ENCODE measurements around the gene MARK3. TPM values are rescaled to one million over a fixed set of nuclear protein-coding genes. Genes with fewer than 3 reads are reported as not detected.

The MARK3 gene
- total RNA-seq, 1 donor from 2014 or later, result 59.5 TPM

DNA sequence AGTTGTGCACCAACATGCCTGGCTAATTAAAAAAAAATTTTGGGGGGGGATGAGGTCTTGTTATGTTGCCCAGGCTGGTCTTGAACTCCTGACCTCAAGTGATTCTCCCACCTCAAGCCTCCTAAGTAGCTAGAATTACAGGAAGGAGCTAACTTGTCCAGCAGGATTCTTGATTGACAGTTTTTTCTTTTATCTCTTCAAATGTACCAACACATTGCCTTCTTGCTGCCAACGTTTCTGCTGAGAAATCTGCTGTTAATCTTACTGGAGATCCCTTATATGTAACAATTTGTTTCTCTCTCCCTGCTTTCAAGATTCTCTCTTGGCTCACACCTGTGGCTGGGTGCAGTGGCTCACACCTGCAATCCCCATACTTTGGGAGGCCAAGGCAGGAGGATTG, 22.4 kb upstream of the MARK3 start:
- Histone ChIP-seq H3K36me3 (ENCODE audit: control insufficient read depth in 3 of 3, insufficient read depth in 3 of 3, low read length in 3 of 3) (no peaks in the 10 kb centered on the region), H3K27ac (ENCODE audit: low read depth, low read length) (no peak overlapping the region), H3K4me1 (ENCODE audit: control insufficient read depth in 3 of 3, insufficient read depth in 3 of 3, low read length in 3 of 3) (no peaks in the 10 kb centered on the region), H3K9me3 (ENCODE audit: control insufficient read depth in 3 of 3, low read length in 3 of 3) (no peaks in the 10 kb centered on the region), H3K27me3 (ENCODE audit: control insufficient read depth in 3 of 3, insufficient read depth in 3 of 3, low read length in 3 of 3) (no peaks in the 10 kb centered on the region), H3K4me3 (ENCODE audit: low read length in 3 of 3) (no peak overlapping the region), H3K9ac (ENCODE audit: low read depth in 1 of 3, low read length in 3 of 3) (no peak overlapping the region)

DNA sequence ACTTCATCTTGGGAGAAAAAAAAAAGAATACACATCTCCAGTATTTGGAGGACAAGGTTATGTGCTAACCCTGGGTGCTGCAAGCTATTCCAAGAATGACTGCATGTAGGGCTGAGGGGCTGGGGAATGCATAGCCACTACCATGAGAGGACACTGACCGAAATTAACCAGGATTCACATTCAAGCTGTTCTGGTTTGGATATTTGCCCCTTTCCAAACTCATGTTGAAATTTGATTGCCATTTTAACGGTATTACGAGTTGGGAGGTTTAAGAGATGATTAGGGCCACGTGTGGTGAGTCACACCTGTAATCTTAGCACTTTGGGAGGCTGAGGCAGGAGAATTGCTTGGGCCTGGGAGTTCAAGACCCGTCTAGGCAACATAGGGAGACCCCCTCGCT, 18.5 kb upstream of the MARK3 start:
- Histone ChIP-seq H3K9me3 (ENCODE audit: control insufficient read depth in 3 of 3, low read length in 3 of 3) (no peaks in the 10 kb centered on the region), H3K9ac (ENCODE audit: low read depth in 1 of 3, low read length in 3 of 3) (no peak overlapping the region), H3K27me3 (ENCODE audit: control insufficient read depth in 3 of 3, insufficient read depth in 3 of 3, low read length in 3 of 3) (no peaks in the 10 kb centered on the region), H3K4me1 (ENCODE audit: control insufficient read depth in 3 of 3, insufficient read depth in 3 of 3, low read length in 3 of 3) (no peaks in the 10 kb centered on the region), H3K4me3 (ENCODE audit: low read length in 3 of 3) (no peak overlapping the region), H3K36me3 (ENCODE audit: control insufficient read depth in 3 of 3, insufficient read depth in 3 of 3, low read length in 3 of 3) (no peaks in the 10 kb centered on the region), H3K27ac (ENCODE audit: low read depth, low read length) (no peak overlapping the region)

GRCh38 chr14:103367995-103368394, 17.2 kb upstream of the MARK3 start:
- no peak overlapping the region for H3K4me3 ChIP-seq (ENCODE audit: low read length in 3 of 3)
- H3K27ac ChIP-seq (ENCODE audit: low read depth, low read length), result no peak overlapping the region
- no peaks in the 10 kb centered on the region for H3K27me3 ChIP-seq (ENCODE audit: control insufficient read depth in 3 of 3, insufficient read depth in 3 of 3, low read length in 3 of 3)
- H3K36me3 ChIP-seq (ENCODE audit: control insufficient read depth in 3 of 3, insufficient read depth in 3 of 3, low read length in 3 of 3), result no peaks in the 10 kb centered on the region
- no peak overlapping the region for H3K9ac ChIP-seq (ENCODE audit: low read depth in 1 of 3, low read length in 3 of 3)
- H3K4me1 ChIP-seq (ENCODE audit: control insufficient read depth in 3 of 3, insufficient read depth in 3 of 3, low read length in 3 of 3), result no peaks in the 10 kb centered on the region
- no peaks in the 10 kb centered on the region for H3K9me3 ChIP-seq (ENCODE audit: control insufficient read depth in 3 of 3, low read length in 3 of 3)

DNA sequence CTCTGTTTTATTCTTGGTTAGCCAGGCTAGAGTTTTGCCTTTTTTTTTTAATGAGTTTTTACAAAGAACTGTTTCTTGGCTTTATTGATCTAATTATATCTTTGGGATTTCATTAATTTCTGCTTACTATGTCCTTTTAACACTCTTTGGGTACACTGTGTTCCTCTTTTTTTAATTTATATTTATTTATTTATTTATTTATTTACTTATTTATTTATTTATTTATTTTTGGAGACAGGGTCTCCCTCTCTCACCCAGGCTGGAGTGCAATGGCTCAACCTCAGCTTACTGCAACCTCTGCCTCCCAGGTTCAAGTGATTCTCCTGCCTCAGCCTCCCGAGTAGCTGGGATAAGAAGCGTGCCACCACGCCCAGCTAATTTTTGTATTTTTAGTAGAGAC, 15.1 kb upstream of the MARK3 start:
- H3K27ac ChIP-seq (ENCODE audit: low read depth, low read length), result no peak overlapping the region
- H3K4me1 ChIP-seq (ENCODE audit: control insufficient read depth in 3 of 3, insufficient read depth in 3 of 3, low read length in 3 of 3), result no peaks in the 10 kb centered on the region
- no peaks in the 10 kb centered on the region for H3K27me3 ChIP-seq (ENCODE audit: control insufficient read depth in 3 of 3, insufficient read depth in 3 of 3, low read length in 3 of 3)

DNA sequence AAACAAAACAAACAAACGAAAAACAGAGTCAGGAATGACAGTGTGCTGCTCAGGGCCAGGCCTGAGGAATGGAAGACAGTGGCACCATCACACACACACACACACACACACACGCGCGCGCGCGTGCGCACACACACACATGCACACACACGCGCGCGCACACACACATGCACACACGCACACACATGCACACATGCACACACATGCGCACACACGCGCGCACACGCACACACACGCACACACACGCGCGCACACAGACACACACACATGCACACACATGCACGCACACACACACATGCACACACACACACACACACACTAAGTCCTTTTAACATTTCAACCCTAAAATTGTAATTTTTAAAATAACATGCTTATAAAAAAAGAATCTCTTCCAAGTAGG, 13.2 kb upstream of the MARK3 start:
- Histone ChIP-seq H3K36me3 (ENCODE audit: control insufficient read depth in 3 of 3, insufficient read depth in 3 of 3, low read length in 3 of 3) (no peaks in the 10 kb centered on the region), H3K4me1 (ENCODE audit: control insufficient read depth in 3 of 3, insufficient read depth in 3 of 3, low read length in 3 of 3) (no peaks in the 10 kb centered on the region), H3K9ac (ENCODE audit: low read depth in 1 of 3, low read length in 3 of 3) (no peak overlapping the region), H3K27me3 (ENCODE audit: control insufficient read depth in 3 of 3, insufficient read depth in 3 of 3, low read length in 3 of 3) (no peaks in the 10 kb centered on the region), H3K27ac (ENCODE audit: low read depth, low read length) (no peak overlapping the region), H3K4me3 (ENCODE audit: low read length in 3 of 3) (no peak overlapping the region), H3K9me3 (ENCODE audit: control insufficient read depth in 3 of 3, low read length in 3 of 3) (no peaks in the 10 kb centered on the region)

More for the DNA sequence above, 15.1 kb upstream of the MARK3 start:
- Histone ChIP-seq H3K36me3 (ENCODE audit: control insufficient read depth in 3 of 3, insufficient read depth in 3 of 3, low read length in 3 of 3) (no peaks in the 10 kb centered on the region), H3K9ac (ENCODE audit: low read depth in 1 of 3, low read length in 3 of 3) (no peak overlapping the region), H3K9me3 (ENCODE audit: control insufficient read depth in 3 of 3, low read length in 3 of 3) (no peaks in the 10 kb centered on the region), H3K4me3 (ENCODE audit: low read length in 3 of 3) (no peak overlapping the region)

DNA sequence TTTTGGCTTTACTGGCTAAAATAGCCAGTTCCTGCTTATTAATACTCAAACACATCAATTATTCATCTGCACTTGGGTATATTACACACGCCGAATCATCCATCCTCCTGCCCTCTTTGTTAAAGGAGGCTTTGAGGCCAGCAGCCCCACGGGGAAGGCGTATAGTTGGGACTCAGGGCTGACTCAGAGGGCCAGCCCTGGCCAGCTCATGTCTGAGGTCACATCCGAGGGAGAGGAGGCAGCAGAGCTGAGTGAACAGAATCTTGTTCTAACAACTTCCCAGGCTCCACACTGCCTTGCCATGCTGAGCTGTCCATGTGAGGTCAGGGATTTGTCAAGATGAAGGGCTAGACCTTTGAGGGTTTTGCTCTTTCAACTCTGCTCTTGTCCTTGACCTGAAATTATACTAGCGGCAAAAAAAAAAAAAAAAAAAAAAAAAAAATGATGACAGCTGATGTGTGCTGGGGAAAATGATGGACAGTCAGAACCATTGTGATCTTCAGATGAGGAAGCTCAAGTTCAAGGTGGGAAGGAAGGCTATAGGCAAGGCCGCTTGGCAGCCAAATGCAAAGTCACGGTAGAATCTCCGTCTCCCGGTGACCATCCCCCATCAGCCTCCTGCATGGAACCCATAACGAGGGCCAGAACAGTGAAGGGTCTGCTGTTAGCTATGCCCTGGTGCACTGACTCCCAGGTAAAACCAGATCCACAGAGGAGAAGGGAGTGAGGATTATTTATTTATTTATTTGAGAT, 12.5 kb upstream of the MARK3 start:
- Histone ChIP-seq H3K4me1 (ENCODE audit: control insufficient read depth in 3 of 3, insufficient read depth in 3 of 3, low read length in 3 of 3) (no peaks in the 10 kb centered on the region), H3K9ac (ENCODE audit: low read depth in 1 of 3, low read length in 3 of 3) (no peak overlapping the region), H3K27ac (ENCODE audit: low read depth, low read length) (no peak overlapping the region), H3K36me3 (ENCODE audit: control insufficient read depth in 3 of 3, insufficient read depth in 3 of 3, low read length in 3 of 3) (no peaks in the 10 kb centered on the region), H3K27me3 (ENCODE audit: control insufficient read depth in 3 of 3, insufficient read depth in 3 of 3, low read length in 3 of 3) (no peaks in the 10 kb centered on the region), H3K9me3 (ENCODE audit: control insufficient read depth in 3 of 3, low read length in 3 of 3) (no peaks in the 10 kb centered on the region), H3K4me3 (ENCODE audit: low read length in 3 of 3) (no peak overlapping the region)

DNA sequence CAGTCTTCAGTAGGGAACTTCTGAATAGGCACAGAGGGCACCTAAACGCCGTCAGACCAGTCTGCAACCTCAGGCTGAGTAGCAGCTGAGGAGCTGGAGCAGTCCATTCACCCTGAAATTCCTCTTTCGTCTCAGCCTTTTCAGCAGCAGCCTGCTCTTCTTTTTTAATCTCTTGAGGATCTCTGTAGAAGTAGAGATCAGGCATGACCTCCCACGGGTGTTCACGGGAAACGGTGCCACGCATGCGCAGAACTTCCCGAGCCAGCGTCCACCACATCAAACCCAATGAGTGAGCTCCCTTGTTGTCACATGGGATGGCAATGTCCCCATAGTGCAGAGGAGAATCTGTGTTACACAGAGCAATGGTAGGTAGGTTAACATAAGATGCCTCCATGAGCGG, 11.1 kb upstream of the MARK3 start:
- H3K4me3 ChIP-seq (ENCODE audit: low read length in 3 of 3), result peak overlapping the region in 2 of 3 donors; percentile 27 to 35
- H3K4me1 ChIP-seq (ENCODE audit: control insufficient read depth in 3 of 3, insufficient read depth in 3 of 3, low read length in 3 of 3), result no peaks in the 10 kb centered on the region
- H3K36me3 ChIP-seq (ENCODE audit: control insufficient read depth in 3 of 3, insufficient read depth in 3 of 3, low read length in 3 of 3), result no peaks in the 10 kb centered on the region
- H3K9ac ChIP-seq (ENCODE audit: low read depth in 1 of 3, low read length in 3 of 3), result peak overlapping the region in 1 of 3 donors; percentile 40
- H3K27me3 ChIP-seq (ENCODE audit: control insufficient read depth in 3 of 3, insufficient read depth in 3 of 3, low read length in 3 of 3), result no peaks in the 10 kb centered on the region
- no peaks in the 10 kb centered on the region for H3K9me3 ChIP-seq (ENCODE audit: control insufficient read depth in 3 of 3, low read length in 3 of 3)
- H3K27ac ChIP-seq (ENCODE audit: low read depth, low read length), result no peak overlapping the region

DNA sequence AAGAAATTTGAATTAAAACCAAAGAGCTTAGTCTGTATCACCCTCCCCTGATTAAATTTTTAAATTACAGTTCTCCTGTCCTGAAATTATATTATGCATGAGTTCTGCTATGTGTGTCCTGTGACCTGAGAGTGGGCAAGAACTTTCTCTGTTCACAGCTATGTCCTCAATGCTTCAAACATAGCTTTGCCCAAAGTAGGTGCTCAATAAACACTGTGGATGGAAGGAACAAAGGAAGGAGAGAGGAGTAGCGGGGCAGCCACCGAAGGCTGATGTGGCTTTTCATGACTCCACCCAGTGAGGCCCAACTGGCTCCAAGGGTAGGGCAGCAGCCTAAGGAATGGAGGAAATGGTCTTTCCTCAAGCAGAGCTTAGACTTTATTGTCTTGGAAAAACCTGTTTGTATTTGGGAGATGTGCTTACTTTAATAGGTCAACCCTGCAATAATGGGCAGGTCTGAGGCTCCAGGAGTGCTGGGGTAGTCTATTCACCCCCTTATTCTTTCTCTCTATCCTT, 7.6 kb upstream of the MARK3 start:
- no peak overlapping the region for H3K4me3 ChIP-seq (ENCODE audit: low read length in 3 of 3)
- no peak overlapping the region for H3K9ac ChIP-seq (ENCODE audit: low read depth in 1 of 3, low read length in 3 of 3)
- H3K4me1 ChIP-seq (ENCODE audit: control insufficient read depth in 3 of 3, insufficient read depth in 3 of 3, low read length in 3 of 3), result no peaks in the 10 kb centered on the region
- H3K9me3 ChIP-seq (ENCODE audit: control insufficient read depth in 3 of 3, low read length in 3 of 3), result no peaks in the 10 kb centered on the region
- H3K36me3 ChIP-seq (ENCODE audit: control insufficient read depth in 3 of 3, insufficient read depth in 3 of 3, low read length in 3 of 3), result no peaks in the 10 kb centered on the region
- no peak overlapping the region for H3K27ac ChIP-seq (ENCODE audit: low read depth, low read length)
- no peaks in the 10 kb centered on the region for H3K27me3 ChIP-seq (ENCODE audit: control insufficient read depth in 3 of 3, insufficient read depth in 3 of 3, low read length in 3 of 3)

DNA sequence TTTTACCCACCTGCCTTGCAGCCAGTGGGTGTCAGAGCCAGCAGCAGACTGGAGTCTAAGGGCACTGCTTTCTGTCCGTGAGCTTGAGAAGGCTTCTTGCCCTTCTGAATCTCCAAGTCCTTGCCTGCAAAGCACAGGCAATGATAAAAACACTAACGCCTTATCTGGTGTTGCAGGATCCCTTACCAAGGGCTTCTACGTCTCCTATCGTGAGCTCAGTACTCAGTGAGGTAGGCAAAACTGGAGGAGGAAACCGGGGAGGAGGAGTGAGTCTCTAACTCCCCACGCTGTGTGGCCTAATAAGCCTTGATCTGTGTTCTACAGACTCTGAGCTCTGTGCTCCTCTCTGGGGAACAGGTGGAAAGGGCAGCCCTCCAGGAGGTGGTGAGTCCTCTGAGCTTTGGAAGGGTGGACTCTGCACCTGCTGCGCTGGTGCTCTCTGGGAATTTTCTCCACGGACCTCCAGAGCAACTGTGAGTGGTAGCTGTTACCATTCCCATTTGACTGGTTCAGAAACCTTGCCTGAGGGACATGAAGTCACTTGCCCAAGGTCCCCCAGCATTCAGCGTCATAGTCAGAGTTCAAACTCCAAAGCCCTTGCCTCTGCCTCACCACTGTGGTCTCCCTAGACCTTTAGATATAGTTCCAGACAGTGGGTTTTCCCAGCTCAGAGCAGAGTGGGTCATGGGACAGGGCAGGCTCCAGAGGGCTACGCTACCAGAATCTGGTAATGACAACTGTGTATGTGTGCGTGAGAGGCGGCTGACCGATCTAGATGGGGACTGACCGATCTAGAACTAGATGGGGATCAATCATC, 7.0 kb upstream of the MARK3 start:
- Histone ChIP-seq H3K9ac (ENCODE audit: low read depth in 1 of 3, low read length in 3 of 3) (no peak overlapping the region), H3K9me3 (ENCODE audit: control insufficient read depth in 3 of 3, low read length in 3 of 3) (no peaks in the 10 kb centered on the region)

More for the DNA sequence above, 7.0 kb upstream of the MARK3 start:
- H3K36me3 ChIP-seq (ENCODE audit: control insufficient read depth in 3 of 3, insufficient read depth in 3 of 3, low read length in 3 of 3), result no peaks in the 10 kb centered on the region
- no peaks in the 10 kb centered on the region for H3K4me1 ChIP-seq (ENCODE audit: control insufficient read depth in 3 of 3, insufficient read depth in 3 of 3, low read length in 3 of 3)
- no peak overlapping the region for H3K4me3 ChIP-seq (ENCODE audit: low read length in 3 of 3)
- H3K27ac ChIP-seq (ENCODE audit: low read depth, low read length), result no peak overlapping the region
- H3K27me3 ChIP-seq (ENCODE audit: control insufficient read depth in 3 of 3, insufficient read depth in 3 of 3, low read length in 3 of 3), result no peaks in the 10 kb centered on the region

Data from skeletal muscle tissue (tissue), 4 donors.